Measurements from ENCODE around the gene TAS1R1.
"Not testable (repeated sequence)": the region's sequence is repeated elsewhere in the genome, so short reads cannot be mapped to it uniquely, and the experiment has no call there.

Gene TAS1R1

DNA sequence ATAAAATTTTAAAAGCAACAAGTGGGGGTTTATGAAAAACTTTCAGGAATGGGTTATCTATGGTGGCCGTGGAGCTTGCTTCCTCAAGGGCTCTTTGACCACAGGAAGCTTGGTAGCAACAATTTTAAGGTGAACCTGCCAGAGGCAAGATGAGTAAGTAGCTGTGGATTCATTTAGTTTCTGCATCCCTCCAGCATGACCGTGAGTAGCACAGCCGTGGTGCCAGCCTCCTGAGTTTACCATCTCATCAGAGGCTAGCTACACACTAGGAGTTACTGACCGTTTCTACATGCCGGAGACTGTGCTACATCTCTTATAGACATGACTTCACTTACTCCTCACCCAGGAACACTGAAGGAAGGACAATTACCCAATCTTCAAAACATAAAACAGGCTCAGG lies 33.6 kb upstream of the TAS1R1 start:
- no peak for DNase-seq (ENCODE audit: low read depth)

DNA sequence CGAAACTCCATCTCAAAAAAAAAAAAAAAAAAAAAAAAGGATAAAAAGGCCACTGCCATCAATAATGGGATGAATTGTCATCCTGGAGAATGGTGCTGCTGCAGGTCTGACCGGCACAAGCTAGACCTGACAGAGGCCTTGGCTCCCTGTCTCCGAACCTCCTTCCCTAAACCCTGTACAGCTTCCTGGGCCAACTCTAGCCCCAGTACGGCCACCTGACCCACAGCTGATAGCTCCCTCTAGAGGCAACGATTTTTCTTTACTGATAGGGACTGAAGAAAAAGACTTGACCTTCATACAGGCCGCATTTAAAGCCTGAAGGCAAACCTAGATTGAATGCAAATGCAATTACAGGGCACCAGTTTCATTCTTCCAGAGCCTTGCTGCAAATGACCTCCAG lies 31.5 kb upstream of the TAS1R1 start:
- no peak for DNase-seq (ENCODE audit: low read depth)

DNA sequence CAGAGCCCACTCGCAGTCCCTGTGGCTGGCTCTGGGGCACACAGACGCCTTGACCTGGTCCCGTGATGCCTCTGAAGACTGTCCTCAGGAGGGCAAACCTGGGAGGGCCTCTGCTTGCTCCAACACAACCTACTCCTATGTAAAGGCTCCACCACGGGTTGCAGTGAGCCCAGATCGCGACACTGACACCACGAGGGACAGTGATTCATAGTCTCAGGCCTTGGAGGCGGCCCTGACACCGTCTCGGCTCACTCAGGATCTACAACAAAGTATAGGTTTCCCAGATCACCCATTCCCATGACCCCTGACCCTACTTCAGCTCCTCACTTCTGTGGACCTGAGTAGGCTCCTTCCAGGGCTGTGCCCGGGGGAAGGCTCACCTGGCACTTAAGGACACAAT lies 28.8 kb upstream of the TAS1R1 start:
- DNase-seq (ENCODE audit: low read depth), result no peak

DNA sequence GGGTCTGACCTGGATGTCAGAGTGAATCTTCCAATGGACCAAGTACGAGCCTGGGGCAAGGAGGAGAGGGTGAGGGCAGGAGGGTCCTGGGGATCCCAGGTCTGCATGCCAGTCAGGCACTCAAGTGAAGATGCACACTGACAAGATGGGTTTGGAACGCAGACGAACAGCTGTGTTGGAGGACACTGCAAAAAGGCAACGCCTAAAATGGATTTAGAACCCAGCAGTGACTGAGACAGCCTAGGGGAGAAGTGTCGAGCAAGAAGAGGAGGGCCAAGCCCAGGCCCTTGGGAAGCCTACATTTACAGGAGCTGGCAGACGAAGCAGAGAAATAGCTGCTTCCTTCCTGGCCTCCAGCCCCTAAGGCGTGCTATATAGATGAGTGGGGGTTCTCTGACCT lies 26.6 kb upstream of the TAS1R1 start:
- DNase-seq (ENCODE audit: low read depth), result no peak

DNA sequence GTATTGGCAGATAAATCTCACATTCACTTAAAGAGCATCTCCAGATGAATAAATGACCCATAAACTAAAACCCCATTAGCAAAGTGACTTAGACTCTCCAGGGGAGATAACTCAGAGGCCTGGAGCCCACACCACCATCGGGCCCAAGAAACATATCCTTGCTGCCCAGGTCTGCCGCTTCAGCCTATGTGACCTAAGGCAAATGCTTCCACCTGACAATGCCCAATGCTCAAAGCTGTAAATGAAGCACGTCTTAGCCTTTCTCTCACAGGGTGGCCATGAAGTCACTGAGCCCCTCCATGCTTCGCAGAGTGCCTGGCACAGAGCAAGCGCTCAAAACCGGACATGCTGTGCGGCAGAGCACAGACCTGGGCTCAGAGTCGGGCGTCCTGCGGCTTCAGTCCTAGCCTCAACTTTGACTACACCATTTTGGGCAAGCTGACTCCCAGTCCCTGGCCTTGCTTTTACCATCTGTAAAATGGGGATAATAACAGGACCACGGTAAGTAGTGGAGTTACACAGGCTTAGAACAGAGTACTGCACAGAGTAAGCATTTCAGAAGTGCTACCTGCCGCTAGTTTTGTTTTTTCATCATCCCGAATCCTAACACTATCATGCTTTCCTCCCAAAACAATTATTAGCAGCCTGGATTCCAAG lies 24.5 kb upstream of the TAS1R1 start:
- DNase-seq (ENCODE audit: low read depth), result no peak

DNA sequence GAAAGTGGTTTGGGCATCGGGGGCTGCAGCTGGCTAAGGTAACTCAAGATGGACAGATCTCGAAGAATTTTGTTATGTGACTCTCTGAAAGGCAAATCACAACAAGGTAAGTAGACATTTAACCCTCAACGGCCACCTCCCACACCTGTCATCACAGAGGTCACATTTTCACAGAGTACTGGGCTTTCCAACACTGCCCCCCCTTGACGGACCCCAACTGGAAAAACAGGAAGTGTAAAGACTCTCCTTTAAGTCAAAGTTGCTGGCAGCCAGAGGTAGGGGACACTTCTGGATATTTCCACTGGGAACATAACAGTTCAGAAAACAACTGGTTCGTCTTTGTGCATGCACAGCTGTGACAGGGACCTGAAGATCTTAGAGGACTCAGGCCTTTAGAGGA lies 23.1 kb upstream of the TAS1R1 start:
- no peak for DNase-seq (ENCODE audit: low read depth)

DNA sequence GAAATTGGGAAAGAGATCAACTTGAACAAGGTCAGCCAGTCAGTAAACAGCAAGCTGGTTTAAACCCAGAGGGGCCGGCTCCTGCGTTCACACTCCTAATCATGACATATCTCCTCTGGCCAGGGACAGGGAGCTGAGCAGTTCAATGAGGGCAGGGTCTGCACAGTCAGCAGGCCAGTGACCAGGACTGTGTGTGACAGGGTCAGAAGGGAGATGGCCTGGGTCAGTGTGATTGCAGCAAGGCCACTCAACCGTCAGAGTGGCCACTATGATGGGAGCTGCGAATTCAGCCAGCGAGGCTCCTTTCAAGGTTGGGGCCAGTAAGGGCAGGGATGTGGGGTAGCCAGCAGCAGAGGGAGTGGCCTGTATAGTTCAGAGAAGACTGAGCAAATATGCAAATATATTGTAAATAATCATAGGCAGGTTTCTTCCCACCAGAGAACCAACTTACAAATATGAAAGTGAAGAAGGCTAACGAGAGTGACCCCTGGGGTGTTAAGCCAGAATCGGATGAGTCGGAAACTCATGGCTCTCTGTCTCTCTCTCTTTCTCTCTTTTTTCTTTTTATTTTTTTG lies 20.8 kb upstream of the TAS1R1 start:
- DNase-seq (ENCODE audit: low read depth), result no peak

DNA sequence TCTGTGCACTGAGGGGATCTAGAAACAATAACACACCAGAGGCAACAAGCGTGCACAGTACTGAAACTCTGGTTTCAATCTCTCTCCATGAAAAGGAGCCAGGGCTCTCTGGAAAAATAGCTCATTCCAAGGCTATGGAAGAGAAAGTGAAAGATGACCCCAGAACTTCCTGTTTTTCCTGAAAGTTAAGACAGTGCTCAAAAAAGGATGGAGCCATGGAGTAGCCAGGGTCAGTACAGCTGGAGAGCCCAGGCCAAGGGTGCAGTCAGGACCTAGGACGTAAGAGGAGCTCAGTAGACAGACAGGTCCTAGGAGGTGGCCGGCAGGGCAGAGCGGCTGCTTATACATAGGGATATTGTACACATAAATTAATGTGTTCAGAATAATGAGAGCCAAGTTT lies 19.9 kb upstream of the TAS1R1 start:
- no peak for DNase-seq (ENCODE audit: low read depth)

DNA sequence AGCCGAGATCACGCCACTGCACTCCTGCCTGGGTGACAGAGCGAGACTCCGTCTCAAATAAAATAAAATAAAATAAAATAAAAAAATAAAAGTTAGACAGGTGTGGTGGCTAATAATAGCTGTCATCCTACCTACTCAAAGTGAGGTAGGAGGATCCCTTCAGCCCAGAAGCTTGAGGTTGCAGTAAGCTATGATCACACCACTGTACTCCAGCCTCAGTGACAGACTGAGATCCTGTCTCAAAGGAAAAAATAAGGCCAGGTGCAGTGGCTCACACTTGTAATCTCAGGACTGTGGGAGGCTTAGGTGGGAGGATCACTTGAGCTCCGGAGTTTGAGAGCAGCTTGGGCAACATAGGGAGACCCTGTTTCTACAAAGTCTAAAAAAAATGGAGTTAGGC lies 18.8 kb upstream of the TAS1R1 start:
- no peak for DNase-seq (ENCODE audit: low read depth)

DNA sequence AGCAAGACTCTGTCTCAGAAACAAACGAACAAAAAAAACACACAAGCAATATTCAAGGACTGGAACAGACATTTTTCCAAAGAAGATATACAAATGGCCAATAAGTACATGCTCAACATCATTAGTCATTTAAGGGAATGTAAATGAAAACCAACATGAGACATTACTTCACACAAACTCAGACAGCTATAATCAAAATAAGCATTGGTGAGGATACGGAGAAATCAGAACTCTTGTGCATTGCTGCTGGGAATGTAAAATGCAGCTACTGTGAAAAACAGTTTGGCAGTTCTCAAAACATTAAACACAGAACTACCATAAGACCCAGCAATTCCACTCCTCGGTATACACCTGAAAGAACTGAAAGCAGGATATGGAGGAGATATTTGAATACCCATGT lies 16.2 kb upstream of the TAS1R1 start:
- DNase-seq (ENCODE audit: low read depth), result no peak

DNA sequence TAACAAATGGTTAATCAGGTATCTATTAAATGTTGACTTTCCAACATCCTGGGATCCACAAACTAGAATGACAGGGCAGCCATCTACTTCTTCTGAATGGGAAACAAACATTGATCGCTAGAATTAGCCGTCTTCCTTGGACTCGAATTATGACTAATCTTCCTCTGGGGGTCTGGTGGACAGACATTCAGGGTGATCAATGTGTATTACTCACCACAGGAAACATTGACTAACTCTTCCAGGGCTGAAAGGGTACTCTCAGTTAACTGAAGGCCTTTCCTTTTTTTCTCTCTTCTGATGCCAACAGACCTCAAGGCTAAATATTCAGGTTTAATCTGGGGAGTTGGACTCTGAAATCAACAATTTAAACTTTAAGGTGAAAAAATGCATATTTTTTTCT lies 10.3 kb upstream of the TAS1R1 start:
- no peak for DNase-seq (ENCODE audit: low read depth)

DNA sequence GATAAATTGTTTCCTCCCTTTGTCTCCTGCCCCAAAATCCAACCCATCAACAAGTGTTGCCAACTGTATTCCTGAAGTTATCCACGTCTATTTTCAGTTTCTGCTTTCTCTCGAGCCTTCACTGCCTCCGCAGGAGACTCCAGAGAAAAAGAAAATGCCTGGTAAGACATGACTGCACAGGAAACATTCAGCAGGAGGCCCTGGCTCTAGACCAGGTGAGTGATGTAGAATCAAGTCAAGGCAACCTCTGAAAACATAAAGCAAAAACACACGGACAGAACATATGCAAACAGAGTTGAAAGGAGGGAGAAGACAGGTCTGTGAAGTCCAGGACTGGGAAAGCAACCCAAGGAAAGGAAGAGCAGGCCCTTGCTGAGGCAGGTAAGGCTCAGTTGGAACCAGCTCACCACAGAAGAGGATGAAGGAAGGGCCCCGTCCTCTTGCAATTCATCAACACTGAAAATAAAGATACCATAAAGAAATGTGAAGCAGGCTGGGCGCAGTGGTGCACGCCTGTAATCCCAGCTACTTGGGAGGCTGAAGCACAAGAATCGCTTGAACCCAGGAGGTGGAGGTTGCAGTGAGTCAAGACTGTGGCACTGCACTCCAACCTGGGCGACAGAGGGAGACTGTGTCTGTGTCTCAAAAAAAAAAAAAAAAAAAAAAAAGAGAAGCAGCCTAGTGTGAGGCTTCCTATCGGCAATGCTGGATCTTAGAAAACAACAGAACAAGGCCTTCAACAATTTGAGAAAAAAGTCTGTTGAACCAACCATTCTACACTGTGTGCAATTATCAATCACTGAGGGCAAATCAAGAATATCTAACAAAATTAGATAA lies 9.6 kb upstream of the TAS1R1 start:
- no peak for DNase-seq (ENCODE audit: low read depth)

DNA sequence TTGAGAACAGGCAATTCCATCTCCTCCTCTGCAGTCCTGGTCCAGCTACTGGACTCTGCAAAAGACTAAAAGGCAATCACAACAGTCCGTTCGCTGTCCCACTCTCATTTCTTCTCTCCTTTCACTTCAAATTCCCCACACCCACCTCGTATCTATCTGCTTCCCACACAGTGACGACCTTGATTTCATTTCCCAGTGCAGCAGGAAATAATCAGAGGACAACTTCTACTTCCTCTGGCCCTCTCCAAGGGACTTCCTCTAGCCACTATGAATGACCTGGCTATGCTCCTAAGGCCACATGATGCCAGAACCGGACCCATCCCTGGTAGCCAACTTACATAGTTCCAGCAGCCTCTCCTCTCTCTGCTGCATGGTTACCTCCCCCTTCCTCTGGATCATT lies 8.8 kb upstream of the TAS1R1 start:
- DNase-seq (ENCODE audit: low read depth), result no peak

DNA sequence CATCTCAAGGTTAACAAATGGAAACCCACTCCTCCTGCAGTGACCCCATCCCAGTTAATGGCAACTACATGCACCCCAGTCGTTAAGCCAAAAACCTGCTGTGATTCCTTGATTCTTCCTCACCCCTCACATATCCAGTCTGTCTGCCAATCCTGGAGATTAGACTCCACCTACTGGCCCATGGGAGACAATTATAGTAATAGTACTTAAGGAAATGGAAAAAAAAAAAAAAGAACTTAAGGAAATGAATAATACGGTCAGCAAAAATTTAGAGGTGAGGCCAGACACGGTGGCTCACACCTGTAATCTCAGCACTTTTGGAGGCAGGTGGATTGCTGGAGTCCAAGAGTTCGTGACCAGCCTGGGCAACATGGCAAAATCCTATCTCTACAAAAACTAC lies 7.8 kb upstream of the TAS1R1 start:
- DNase-seq (ENCODE audit: low read depth), result no peak

DNA sequence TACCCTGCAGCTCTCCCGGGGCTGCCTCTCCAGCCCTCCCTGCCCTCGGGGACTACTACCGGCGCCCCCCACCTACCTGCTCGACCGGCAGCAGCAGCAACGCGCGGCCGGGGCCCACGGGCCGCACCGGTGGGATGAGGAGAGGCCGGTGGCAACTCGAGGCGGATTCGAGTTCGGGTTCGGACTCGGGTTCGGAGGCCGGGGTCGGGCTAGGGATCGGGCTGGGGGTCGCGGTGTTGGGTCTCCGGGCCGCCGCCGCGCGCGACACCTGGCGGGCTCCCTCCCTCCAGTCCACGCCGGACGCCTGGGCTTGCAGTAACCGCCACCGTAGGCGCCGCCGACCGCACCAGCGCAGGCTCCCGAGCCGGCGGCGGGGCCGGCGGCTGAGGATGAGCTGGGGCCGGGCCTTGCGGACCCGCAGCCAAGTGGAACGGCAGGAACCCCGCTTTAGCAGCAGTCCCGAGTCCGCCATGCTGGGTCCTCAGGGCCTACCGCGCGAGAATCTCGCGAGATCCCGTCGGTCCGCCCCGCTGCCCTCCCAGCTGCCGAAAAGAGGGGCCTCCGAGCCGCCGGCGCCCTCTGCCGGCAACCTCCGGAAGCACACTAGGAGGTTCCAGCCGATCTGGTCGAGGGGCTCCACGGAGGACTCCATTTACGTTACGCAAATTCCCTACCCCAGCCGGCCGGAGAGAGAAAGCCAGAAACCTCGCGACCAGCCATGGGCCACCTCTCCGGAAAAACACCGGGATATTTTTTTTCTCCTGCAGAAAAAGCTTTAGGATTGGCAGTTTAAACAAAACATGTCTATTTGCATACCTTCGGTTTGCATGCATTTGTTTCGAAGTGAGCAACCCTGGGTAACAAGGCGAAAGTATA lies 838 bp upstream of the TAS1R1 start, which contains the start of gene NOL9:
TSS of gene NOL9 (minus strand) at position 483 of the 876 bp plus-strand sequence. CDS start at position 472, 11 bp downstream.
- peak; percentile 87 for DNase-seq (ENCODE audit: low read depth)

DNA sequence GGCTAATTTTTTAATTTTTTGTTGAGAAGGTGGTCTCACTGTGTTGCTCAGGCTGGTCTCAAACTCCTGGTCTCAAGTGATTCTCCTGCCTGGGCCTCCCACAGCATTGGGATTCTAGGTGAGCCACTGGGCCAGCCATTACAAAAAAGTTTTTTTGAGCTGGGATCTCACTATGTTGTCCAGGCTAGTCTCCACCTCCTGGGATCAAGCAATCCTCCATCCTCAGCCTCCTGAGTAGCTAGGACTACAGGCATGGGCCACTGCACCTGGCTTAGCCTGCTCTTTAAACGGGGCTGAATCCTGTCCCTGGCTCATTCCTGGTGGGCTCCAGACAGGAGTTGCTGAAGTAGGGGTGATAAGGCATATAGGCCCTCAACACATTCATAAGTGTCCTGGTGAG lies 2.5 kb downstream of the TAS1R1 start:
- DNase-seq (ENCODE audit: low read depth), result no peak

DNA sequence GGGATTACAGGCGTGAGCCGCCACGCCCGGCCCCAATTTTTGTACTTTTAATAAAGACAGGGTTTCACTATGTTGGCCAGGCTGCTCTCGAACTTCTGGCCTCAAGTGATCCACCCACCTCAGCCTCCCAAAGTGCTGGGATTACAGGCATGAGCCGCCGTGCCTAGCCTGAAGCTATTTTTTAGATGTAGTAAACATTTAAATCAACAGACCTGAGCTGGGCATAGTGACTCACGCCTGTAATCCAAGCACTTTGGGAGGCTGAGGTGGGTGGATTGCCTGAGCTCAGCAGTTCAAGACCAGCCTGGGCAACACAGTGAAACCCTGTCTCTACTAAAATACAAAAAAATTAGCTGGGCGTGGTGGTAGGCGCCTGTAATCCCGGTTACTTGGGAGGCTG lies 4.1 kb downstream of the TAS1R1 start:
- DNase-seq (ENCODE audit: low read depth), result not testable (repeated sequence)

DNA sequence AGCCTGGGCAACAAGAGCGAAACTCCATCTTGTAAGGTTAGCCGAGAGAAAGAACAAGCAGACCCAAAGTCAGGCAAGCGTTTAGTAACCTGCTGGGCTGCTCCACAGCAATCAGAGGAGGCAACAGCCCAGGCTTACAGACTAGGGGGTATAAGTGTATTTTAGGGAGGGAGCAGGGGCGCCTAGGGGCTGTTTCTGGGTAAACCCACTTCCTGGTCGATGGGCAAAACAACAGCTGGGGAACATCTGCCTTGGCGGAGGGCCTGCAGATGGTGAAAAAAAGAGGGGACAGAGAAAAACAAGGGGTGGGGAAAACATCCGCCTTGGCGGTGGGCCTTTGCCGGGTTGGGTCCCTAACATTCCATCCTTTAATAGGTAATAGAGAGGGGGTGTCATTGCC lies 5.2 kb downstream of the TAS1R1 start:
- DNase-seq (ENCODE audit: low read depth), result no peak

DNA sequence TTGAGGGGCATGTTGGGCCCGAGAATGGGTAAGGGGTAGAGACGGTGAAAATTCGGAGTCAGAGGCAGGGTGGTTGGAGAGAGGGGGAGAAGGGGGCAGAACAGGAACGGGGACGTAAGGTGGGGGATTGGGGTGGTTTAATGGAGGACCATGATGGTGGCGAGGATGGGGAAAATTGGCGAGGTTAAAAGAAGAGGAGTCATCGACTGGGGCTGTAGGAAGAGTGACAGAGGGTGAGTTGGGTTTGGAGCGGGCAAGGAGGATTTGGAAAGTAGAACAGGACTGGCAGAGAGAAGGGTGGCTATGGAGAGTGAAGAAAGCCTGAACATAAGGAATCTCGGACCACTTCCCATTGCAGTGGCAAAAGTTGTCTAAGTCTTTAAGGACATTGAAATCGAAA lies 13.9 kb downstream of the TAS1R1 start:
- no peak for DNase-seq (ENCODE audit: low read depth)

DNA sequence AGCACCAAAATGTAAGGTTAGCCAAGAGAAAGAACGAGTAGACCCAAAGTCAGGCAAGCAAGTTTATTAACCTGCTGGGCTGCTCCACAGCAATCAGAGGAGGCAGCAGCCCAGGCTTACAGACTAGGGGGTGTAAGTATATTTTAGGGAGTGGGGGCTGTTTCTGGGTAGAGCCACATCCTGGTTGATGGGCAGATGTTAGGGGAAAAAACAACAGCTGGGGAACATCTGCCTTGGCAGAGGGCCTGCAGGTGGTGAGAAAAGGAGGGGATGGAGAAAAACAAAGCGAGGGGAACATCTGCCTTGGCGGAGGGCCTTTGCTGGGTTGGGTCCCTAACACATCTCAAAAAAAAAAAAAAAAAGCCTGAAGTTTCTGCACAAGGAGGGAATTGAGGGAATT lies 15.0 kb downstream of the TAS1R1 start:
- no peak for DNase-seq (ENCODE audit: low read depth)

DNA sequence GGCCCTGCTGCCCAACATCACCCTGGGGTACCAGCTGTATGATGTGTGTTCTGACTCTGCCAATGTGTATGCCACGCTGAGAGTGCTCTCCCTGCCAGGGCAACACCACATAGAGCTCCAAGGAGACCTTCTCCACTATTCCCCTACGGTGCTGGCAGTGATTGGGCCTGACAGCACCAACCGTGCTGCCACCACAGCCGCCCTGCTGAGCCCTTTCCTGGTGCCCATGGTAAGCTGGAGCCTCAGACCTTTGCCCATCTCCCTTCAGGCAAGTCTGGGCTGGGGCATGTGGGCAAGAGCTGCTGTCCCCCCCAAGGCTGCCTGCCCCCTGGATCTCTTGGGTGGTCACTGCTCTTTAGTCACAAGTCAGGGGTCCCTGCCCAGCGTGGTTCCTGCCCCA lies 15.9 kb downstream of the TAS1R1 start:
- DNase-seq (ENCODE audit: low read depth), result no peak

DNA sequence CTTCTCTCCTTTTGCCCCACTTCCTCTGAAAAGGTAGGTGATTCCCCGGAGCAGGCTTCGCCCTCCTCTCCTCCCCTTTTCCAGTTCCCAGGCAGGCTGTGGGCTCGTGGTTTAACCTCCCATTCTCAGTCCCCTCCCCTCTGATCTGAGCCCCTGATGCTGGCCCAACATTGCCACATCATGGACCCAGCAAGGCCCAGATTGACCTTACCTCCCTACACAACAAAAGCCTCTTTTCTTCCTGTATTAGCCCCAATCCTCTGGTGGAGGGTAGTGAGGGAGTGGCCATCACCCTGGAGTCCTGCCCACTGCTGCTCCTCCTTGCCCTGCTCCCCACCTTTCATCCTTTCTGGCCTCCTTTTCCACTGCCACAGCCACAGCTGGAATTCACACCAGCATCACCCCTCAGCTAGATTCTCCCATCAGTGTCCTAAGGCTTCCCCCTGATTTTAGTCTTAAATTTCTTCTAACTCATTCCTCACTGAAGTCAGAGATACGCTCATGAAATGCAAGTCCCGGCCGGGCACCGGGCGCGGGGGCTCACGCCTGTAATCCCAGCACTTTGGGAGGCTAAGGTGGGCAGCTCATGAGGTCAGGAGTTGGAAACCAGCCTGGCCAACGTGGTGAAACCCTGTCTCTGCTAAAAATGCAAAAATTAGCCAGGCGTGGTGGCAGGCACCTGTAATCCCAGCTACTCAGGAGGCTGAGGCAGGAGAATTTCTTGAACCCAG lies 17.7 kb downstream of the TAS1R1 start:
- DNase-seq (ENCODE audit: low read depth), result no peak
